Ishikawa (cell line): ENCODE results near the gene NT5C.

Source experiments
- CEBPB ChIP-seq: IDR thresholded peaks from 2 replicates; pipeline ENCODE4 v1.6.1; 2012
- CREB1 ChIP-seq: IDR thresholded peaks from 2 replicates; pipeline ENCODE4 v1.6.1; 2012; ENCODE audit warnings: low read depth
- EGR1 ChIP-seq: IDR thresholded peaks from 2 replicates; pipeline ENCODE4 v1.6.1; 2012
- EP300 ChIP-seq: IDR thresholded peaks from 2 replicates; pipeline ENCODE4 v1.6.1; 2012; ENCODE audit warnings: borderline replicate concordance
- FOXM1 ChIP-seq: IDR thresholded peaks from 2 replicates; pipeline ENCODE4 v1.6.1; 2012; ENCODE audit warnings: low read depth, borderline replicate concordance
- MAX ChIP-seq: IDR thresholded peaks from 2 replicates; pipeline ENCODE4 v1.6.1; 2012
- NFIC ChIP-seq: IDR thresholded peaks from 2 replicates; pipeline ENCODE4 v1.6.1; 2012
- RAD21 ChIP-seq: IDR thresholded peaks from 2 replicates; pipeline ENCODE4 v1.6.1; 2012; ENCODE audit warnings: low read depth
- REST ChIP-seq: IDR thresholded peaks from 2 replicates; pipeline ENCODE4 v1.6.1; 2012; ENCODE audit warnings: low read depth, mild to moderate bottlenecking
- TAF1 ChIP-seq: IDR thresholded peaks from 2 replicates; pipeline ENCODE4 v1.6.1; 2012; ENCODE audit warnings: low read depth, mild to moderate bottlenecking
- TCF12 ChIP-seq: IDR thresholded peaks from 2 replicates; pipeline ENCODE4 v1.6.1; 2012; ENCODE audit warnings: low read depth
- TEAD4 ChIP-seq: IDR thresholded peaks from 2 replicates; pipeline ENCODE4 v1.6.1; 2012
- USF1 ChIP-seq: IDR thresholded peaks from 2 replicates; pipeline ENCODE4 v1.6.1; 2012
- YY1 ChIP-seq: IDR thresholded peaks from 2 replicates; pipeline ENCODE4 v1.6.1; 2012; ENCODE audit warnings: low read depth
- ZBTB7A ChIP-seq: IDR thresholded peaks from 2 replicates; pipeline ENCODE4 v1.6.1; 2012; ENCODE audit warnings: low read depth

The NT5C gene

GRCh38 chr17:75173526-75173925, 42.0 kb upstream of the NT5C start:
- no peak for TF ChIP-seq MAX
- no peak for TF ChIP-seq RAD21
- TF ChIP-seq TAF1, result no peak
- no peak for TF ChIP-seq NFIC
- TF ChIP-seq REST, result no peak
- no peak for TF ChIP-seq EGR1
- no peak for TF ChIP-seq FOXM1
- TF ChIP-seq YY1, result no peak
- TF ChIP-seq TEAD4, result no peak
- TF ChIP-seq CEBPB, result no peak
- no peak for TF ChIP-seq USF1
- no peak for TF ChIP-seq EP300
- no peak for TF ChIP-seq ZBTB7A
- TF ChIP-seq CREB1, result no peak
- no peak for TF ChIP-seq TCF12

GRCh38 chr17:75168998-75169397, 37.5 kb upstream of the NT5C start:
- TF ChIP-seq EP300 (no peak), USF1 (no peak), TAF1 (no peak), TCF12 (no peak), CREB1 (no peak), FOXM1 (no peak)

- no peak for TF ChIP-seq FOXM1
- TF ChIP-seq RAD21, result no peak
- TF ChIP-seq TCF12, result no peak
- TF ChIP-seq USF1, result no peak
- no peak for TF ChIP-seq YY1
- no peak for TF ChIP-seq ZBTB7A
Observed at GRCh38 chr17:75163074-75163473, 31.5 kb upstream of the NT5C start.

GRCh38 chr17:75160211-75160610, 28.7 kb upstream of the NT5C start:
- TF ChIP-seq CEBPB (no peak), TCF12 (no peak), MAX (no peak), USF1 (no peak), YY1 (no peak), FOXM1 (no peak), REST (no peak), EP300 (no peak), TEAD4 (no peak), EGR1 (no peak)

- TF ChIP-seq CEBPB, result no peak
- TF ChIP-seq USF1, result no peak
- TF ChIP-seq TCF12, result no peak
- TF ChIP-seq ZBTB7A, result no peak
- no peak for TF ChIP-seq REST
Observed at GRCh38 chr17:75159196-75160031, 27.9 kb upstream of the NT5C start.
